C4-2B (cell line): ENCODE data around the gene TAS2R14.
A peak's percentile ranks its signal among the peaks of the same experiment; 100 is the strongest.

Experiments used
- H3K27ac ChIP-seq: fragments of 450-650 bp; 2 replicates; pipeline ENCODE4 v1.5.1; 2017
- CTCF ChIP-seq: fragments of 450-650 bp; conservative IDR thresholded peaks from 2 replicates; pipeline ENCODE4 v1.5.1; 2017; ENCODE audit warnings: mild to moderate bottlenecking
- ZFX ChIP-seq: fragments of 450-650 bp; IDR thresholded peaks from 2 replicates; pipeline ENCODE4 v1.6.1; 2017

TAS2R14 gene

GRCh38 chr12:10965476-10965875 is 26.4 kb upstream of the TAS2R14 start:
- TF ChIP-seq ZFX (no peak), CTCF (no peak)
- H3K27ac ChIP-seq: no peak overlapping the region

GRCh38 chr12:10960211-10960610 is 21.1 kb upstream of the TAS2R14 start:
- TF ChIP-seq CTCF (no peak), ZFX (no peak)
- H3K27ac ChIP-seq: no peak overlapping the region

- TF ChIP-seq CTCF (0 out of 2 replicates have a peak, but pooled peaks have one; percentile 3), ZFX (no peak)
- no peak overlapping the region for H3K27ac ChIP-seq
These were observed 20.7 kb upstream of the TAS2R14 start for GRCh38 chr12:10959804-10960203.

- no peak overlapping the region for H3K27ac ChIP-seq
- no peak for TF ChIP-seq ZFX
- TF ChIP-seq CTCF: no peak
These were observed 18.7 kb upstream of the TAS2R14 start for GRCh38 chr12:10957741-10958140.

GRCh38 chr12:10956085-10956484 is 17.0 kb upstream of the TAS2R14 start:
- TF ChIP-seq CTCF (no peak), ZFX (no peak)
- no peak overlapping the region for H3K27ac ChIP-seq

- TF ChIP-seq ZFX: no peak
- no peak for TF ChIP-seq CTCF
- H3K27ac ChIP-seq: no peak overlapping the region
These were observed 13.6 kb upstream of the TAS2R14 start for GRCh38 chr12:10952645-10953044.

- TF ChIP-seq ZFX (no peak), CTCF (no peak)
- H3K27ac ChIP-seq: no peak overlapping the region
These were observed 4.1 kb upstream of the TAS2R14 start for GRCh38 chr12:10943167-10943566.
